ENCODE data around the gene TMEM63A. TPM values are rescaled to one million over a fixed set of nuclear protein-coding genes. Genes with fewer than 3 reads are reported as not detected.

TMEM63A gene
- total RNA-seq, 1 experiment from 2014 or later = 31.4 TPM

DNA sequence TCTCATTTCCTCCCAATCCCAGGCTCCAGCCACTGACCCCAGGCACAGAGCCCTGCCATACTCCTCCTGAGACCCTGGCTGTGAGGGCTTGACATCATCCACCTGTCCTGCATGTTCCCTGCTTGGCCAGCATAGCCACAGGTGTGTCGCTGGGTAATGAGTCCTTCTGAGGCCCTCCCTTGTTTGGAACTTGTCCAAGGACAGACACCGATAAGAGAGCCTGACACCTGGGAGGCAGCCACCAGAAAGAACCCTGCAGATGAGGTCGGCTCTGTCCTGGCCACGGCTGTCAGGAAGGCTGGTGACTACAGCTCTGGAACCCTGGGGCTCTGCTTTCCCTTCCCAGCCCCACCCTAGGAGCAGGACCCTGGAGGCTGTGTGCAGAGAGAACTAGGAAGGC, 34.6 kb downstream of the TMEM63A start:
- TF ChIP-seq, protein P1, sequence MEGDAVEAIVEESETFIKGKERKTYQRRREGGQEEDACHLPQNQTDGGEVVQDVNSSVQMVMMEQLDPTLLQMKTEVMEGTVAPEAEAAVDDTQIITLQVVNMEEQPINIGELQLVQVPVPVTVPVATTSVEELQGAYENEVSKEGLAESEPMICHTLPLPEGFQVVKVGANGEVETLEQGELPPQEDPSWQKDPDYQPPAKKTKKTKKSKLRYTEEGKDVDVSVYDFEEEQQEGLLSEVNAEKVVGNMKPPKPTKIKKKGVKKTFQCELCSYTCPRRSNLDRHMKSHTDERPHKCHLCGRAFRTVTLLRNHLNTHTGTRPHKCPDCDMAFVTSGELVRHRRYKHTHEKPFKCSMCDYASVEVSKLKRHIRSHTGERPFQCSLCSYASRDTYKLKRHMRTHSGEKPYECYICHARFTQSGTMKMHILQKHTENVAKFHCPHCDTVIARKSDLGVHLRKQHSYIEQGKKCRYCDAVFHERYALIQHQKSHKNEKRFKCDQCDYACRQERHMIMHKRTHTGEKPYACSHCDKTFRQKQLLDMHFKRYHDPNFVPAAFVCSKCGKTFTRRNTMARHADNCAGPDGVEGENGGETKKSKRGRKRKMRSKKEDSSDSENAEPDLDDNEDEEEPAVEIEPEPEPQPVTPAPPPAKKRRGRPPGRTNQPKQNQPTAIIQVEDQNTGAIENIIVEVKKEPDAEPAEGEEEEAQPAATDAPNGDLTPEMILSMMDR (IDR thresholded peaks at IDR 0.05) = no peak
- TF ChIP-seq, protein P2, sequence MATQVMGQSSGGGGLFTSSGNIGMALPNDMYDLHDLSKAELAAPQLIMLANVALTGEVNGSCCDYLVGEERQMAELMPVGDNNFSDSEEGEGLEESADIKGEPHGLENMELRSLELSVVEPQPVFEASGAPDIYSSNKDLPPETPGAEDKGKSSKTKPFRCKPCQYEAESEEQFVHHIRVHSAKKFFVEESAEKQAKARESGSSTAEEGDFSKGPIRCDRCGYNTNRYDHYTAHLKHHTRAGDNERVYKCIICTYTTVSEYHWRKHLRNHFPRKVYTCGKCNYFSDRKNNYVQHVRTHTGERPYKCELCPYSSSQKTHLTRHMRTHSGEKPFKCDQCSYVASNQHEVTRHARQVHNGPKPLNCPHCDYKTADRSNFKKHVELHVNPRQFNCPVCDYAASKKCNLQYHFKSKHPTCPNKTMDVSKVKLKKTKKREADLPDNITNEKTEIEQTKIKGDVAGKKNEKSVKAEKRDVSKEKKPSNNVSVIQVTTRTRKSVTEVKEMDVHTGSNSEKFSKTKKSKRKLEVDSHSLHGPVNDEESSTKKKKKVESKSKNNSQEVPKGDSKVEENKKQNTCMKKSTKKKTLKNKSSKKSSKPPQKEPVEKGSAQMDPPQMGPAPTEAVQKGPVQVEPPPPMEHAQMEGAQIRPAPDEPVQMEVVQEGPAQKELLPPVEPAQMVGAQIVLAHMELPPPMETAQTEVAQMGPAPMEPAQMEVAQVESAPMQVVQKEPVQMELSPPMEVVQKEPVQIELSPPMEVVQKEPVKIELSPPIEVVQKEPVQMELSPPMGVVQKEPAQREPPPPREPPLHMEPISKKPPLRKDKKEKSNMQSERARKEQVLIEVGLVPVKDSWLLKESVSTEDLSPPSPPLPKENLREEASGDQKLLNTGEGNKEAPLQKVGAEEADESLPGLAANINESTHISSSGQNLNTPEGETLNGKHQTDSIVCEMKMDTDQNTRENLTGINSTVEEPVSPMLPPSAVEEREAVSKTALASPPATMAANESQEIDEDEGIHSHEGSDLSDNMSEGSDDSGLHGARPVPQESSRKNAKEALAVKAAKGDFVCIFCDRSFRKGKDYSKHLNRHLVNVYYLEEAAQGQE (IDR thresholded peaks at IDR 0.05; ENCODE audit: insufficient read depth in 1 of 2, low read depth in 2 of 2, low read length in 1 of 2) = no peak
- TF ChIP-seq POLR2AphosphoS5 (IDR thresholded peaks at IDR 0.05; ENCODE audit: low read depth, low read length) (no peak), SIN3A (IDR thresholded peaks at IDR 0.05; ENCODE audit: borderline replicate concordance, insufficient read depth, low read depth, low read length) (no peak), TCF7L2 (IDR thresholded peaks at IDR 0.05; ENCODE audit: low read depth, low read length) (no peak)
- POLR2A ChIA-PET = no interaction called here
- CTCF ChIA-PET = no interaction called here
- no peak for DNase-seq (ENCODE audit: low read depth, low spot score)
- Histone ChIP-seq H3K27me3 (ENCODE audit: control insufficient read depth, insufficient read depth, low read length) (no peaks in the 10 kb centered on the region), H3K9me3 (ENCODE audit: control insufficient read depth, insufficient read depth, low read depth, low read length) (no peaks in the 10 kb centered on the region), H3K4me1 (ENCODE audit: control insufficient read depth, insufficient read depth, low read length) (0 out of 2 replicates have a peak, but pooled peaks cover 5% of the 10 kb centered on the region), H3K27ac (ENCODE audit: low read length) (no peak overlapping the region), H3K36me3 (ENCODE audit: control insufficient read depth, insufficient read depth, low read length) (no peaks in the 10 kb centered on the region), H3K4me3 (ENCODE audit: low read depth in 2 of 2, low read length in 2 of 2) (no peak overlapping the region)
- intact Hi-C loops (cut with micrococcal nuclease; ENCODE audit: unreplicated experiment) (loop anchor here (5.0 kb wide), 1 partner anchor 70 kb away; the partner anchor contains the start of gene SRP9), in situ Hi-C loops (cut with HindIII; ENCODE audit: low pct_unique_long_range_greater_than_20kb, low sequenced_read_pairs) (no loop called here)
- ATAC-seq = no peak
- no TSS peak for BruUV-seq (replicated peaks)

DNA sequence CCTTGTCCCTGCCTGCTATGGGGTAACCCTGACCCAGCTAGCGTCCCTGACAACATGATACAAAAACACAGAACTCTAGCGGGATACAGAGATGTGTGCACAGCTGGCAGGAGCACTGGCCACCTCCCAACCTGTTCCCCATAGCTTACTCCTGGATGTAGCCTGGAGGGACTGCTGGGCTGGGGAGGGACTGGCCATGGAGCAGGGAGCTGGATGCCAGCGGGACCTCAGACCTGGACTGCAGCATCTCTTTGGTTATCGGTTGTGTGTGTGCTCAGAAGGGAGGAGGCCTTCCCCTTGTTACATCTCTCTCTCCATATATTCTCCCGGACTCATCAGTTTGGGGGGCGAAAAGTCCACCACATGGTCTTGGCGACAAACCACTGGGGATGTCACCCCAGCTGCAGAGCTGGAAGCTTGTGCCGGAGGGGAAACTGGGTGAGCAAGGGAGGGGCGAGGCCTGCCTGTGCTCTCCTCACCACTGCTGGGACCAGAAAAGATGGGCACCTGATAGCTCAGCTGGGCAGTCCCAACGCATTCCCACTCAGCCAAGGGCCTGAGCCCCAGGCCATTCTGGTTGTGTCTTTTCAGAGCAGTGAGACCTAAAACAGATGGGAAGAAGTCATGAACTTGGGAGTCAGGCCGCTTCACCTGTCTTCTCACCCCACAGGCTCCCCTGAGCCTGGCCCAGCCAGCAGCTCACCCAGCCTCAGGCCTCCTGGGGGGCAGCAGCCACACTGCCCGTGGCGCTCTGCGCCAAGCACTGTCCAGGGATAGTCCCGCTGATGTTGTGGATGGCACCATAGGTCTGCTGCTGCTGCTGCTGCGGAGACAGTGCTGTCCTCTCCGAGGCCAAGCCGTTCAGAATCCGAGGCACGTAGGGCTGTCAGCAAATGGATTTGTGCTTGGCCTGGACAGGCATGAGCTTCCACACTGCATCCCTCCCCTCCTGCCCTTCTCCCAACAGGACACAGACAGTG, 35.6 kb downstream of the TMEM63A start:
- TF ChIP-seq, protein P1 (IDR thresholded peaks at IDR 0.05) = no peak
- TF ChIP-seq, protein P2 (IDR thresholded peaks at IDR 0.05; ENCODE audit: insufficient read depth in 1 of 2, low read depth in 2 of 2, low read length in 1 of 2) = no peak
- no peak for TF ChIP-seq POLR2AphosphoS5 (IDR thresholded peaks at IDR 0.05; ENCODE audit: low read depth, low read length)
- no peak for TF ChIP-seq TCF7L2 (IDR thresholded peaks at IDR 0.05; ENCODE audit: low read depth, low read length)
- no peak for TF ChIP-seq SIN3A (IDR thresholded peaks at IDR 0.05; ENCODE audit: borderline replicate concordance, insufficient read depth, low read depth, low read length)
- DNase-seq (ENCODE audit: low read depth, low spot score) (no peak), ATAC-seq (no peak)
- POLR2A ChIA-PET = no interaction called here
- Histone ChIP-seq H3K4me3 (ENCODE audit: low read depth in 2 of 2, low read length in 2 of 2) (no peak overlapping the region), H3K27me3 (ENCODE audit: control insufficient read depth, insufficient read depth, low read length) (no peaks in the 10 kb centered on the region), H3K9me3 (ENCODE audit: control insufficient read depth, insufficient read depth, low read depth, low read length) (no peaks in the 10 kb centered on the region), H3K36me3 (ENCODE audit: control insufficient read depth, insufficient read depth, low read length) (no peaks in the 10 kb centered on the region), H3K4me1 (ENCODE audit: control insufficient read depth, insufficient read depth, low read length) (0 out of 2 replicates have a peak, but pooled peaks cover 5% of the 10 kb centered on the region), H3K27ac (ENCODE audit: low read length) (no peak overlapping the region)
- CTCF ChIA-PET = no interaction called here
- intact Hi-C loops (cut with micrococcal nuclease; ENCODE audit: unreplicated experiment) (loop anchor here (5.0 kb wide), 1 partner anchor 69 kb away; the partner anchor contains the start of gene SRP9), in situ Hi-C loops (cut with HindIII; ENCODE audit: low pct_unique_long_range_greater_than_20kb, low sequenced_read_pairs) (no loop called here)
- BruUV-seq (replicated peaks) = no TSS peak

Measured in Panc1 (cell line).